K562 (cell line): ENCODE measurements around the gene NOSTRIN. TPM values are rescaled to one million over a fixed set of nuclear protein-coding genes. Genes with fewer than 3 reads are reported as not detected.

ENCODE experiments used
- ARNT ChIP-seq, 2 experiments: fragments of 450-650 bp; IDR thresholded peaks; 2 replicates each; pipeline ENCODE4 v1.6.1; 2016; ENCODE audit warnings: mild to moderate bottlenecking in 1 of 2
- BACH1 ChIP-seq: fragments of 200-800 bp; sonication (Bioruptor generic); IDR thresholded peaks from 2 replicates; pipeline ENCODE4 v1.6.1; 2016; ENCODE audit warnings: missing genetic modification characterization, missing compliant biosample characterization
- CEBPB ChIP-seq: fragments of 450-650 bp; IDR thresholded peaks from 2 replicates; pipeline ENCODE4 v1.6.1; 2016; ENCODE audit warnings: missing genetic modification characterization, missing compliant biosample characterization
- GATA2 ChIP-seq: sonication (generic); formaldehyde crosslinking; IDR thresholded peaks from 2 replicates; pipeline ENCODE4 v1.4.0; 2020; ENCODE audit warnings: mild to moderate bottlenecking, missing genetic modification reagents
- HNRNPUL1 ChIP-seq: fragments of 200-400 bp; formaldehyde crosslinking; IDR thresholded peaks from 2 replicates; pipeline ENCODE4 v1.6.1; 2017; ENCODE audit warnings: low read length
- JUND ChIP-seq, 2 experiments: IDR thresholded peaks; 2 replicates in 1 of 2; 3 replicates in 1 of 2; pipeline ENCODE4 v1.6.1; 2011; ENCODE audit warnings: borderline replicate concordance in 2 of 2, low read depth in 2 of 2, low read length in 2 of 2, improper control_type of control experiment in 1 of 2, missing biosample characterization in 1 of 2, missing genetic modification characterization in 1 of 2, missing genetic modification reagents in 1 of 2
- LARP7 ChIP-seq: fragments of 450-650 bp; IDR thresholded peaks from 2 replicates; pipeline ENCODE4 v1.6.1; 2016
- MED1 ChIP-seq: sonication (generic); formaldehyde crosslinking; IDR thresholded peaks from 2 replicates; pipeline ENCODE4 v1.8.1; 2023; ENCODE audit warnings: missing genetic modification reagents, borderline replicate concordance
- NFATC3 ChIP-seq: fragments of 450-650 bp; IDR thresholded peaks from 2 replicates; pipeline ENCODE4 v1.6.1; 2017; ENCODE audit warnings: mild to moderate bottlenecking
- RBM25 ChIP-seq: fragments of 200-400 bp; formaldehyde crosslinking; IDR thresholded peaks from 2 replicates; pipeline ENCODE4 v1.6.1; 2018; ENCODE audit warnings: low read length, low read depth, moderate library complexity; ENCODE audit not compliant: severe bottlenecking
- SMAD3 ChIP-seq: fragments of 450-650 bp; formaldehyde crosslinking; conservative IDR thresholded peaks from 2 replicates; pipeline ENCODE4 v1.4.0; 2020; ENCODE audit warnings: mild to moderate bottlenecking
- SMARCE1 ChIP-seq: fragments of 450-650 bp; IDR thresholded peaks from 2 replicates; pipeline ENCODE4 v1.7.1; 2016; ENCODE audit warnings: mild to moderate bottlenecking
- ZBTB17 ChIP-seq: fragments of 450-650 bp; formaldehyde crosslinking; IDR thresholded peaks from 2 replicates; pipeline ENCODE4 v1.4.0; 2020; ENCODE audit warnings: mild to moderate bottlenecking
- ZC3H11A ChIP-seq: IDR thresholded peaks from 2 replicates; pipeline ENCODE4 v1.6.1; 2012; ENCODE audit warnings: low read depth, low read length, improper control_type of control experiment
- ZKSCAN1 ChIP-seq: fragments of 150-350 bp; IDR thresholded peaks from 2 replicates; pipeline ENCODE4 v1.6.1; 2016; ENCODE audit warnings: low read depth, low read length
- ZNF197 ChIP-seq: fragments of 200-800 bp; sonication (Bioruptor generic); IDR thresholded peaks from 2 replicates; pipeline ENCODE4 v1.6.1; 2016; ENCODE audit warnings: low read depth, missing genetic modification characterization, missing compliant biosample characterization
- ZNF239 ChIP-seq: fragments of 250-450 bp; sonication (Bioruptor Pico); IDR thresholded peaks from 2 replicates; pipeline ENCODE4 v1.4.0; 2020; ENCODE audit warnings: mild to moderate bottlenecking
- polyA plus RNA-seq, 8 experiments: library from polyadenylated mRNA; depleted of rRNA in 4 of 8; stranded (reverse) in 5 of 8; unstranded in 3 of 8; fragments of >200 nt; fragmentation: Nextera tagmentation in 2 of 8; fragmentation: Illumina TruSeq in 1 of 8; extraction: Ambion mirVana in 2 of 8; extraction: Trizol in 1 of 8; gene quantifications; 2 replicates each; pipeline versions ENCODE4 v1.2.1 to v1.2.3, GENCODE V29; 2011 to 2014; ENCODE audit warnings: inconsistent platforms in 1 of 8, missing spikeins in 1 of 8
- total RNA-seq, 7 experiments: library from RNA; depleted of rRNA in 6 of 7; stranded (reverse); fragments of >200 nt in 6 of 7; fragmentation: Illumina TruSeq in 2 of 7; extraction: Trizol in 2 of 7; gene quantifications; 2 replicates each; pipeline versions ENCODE4 v1.2.1 to v1.2.3, GENCODE V29; 2011 to 2021; ENCODE audit warnings: low replicate concordance in 1 of 7
- TF ChIP-seq, protein P1 (sequence below): fragments of 200-400 bp; formaldehyde crosslinking; IDR thresholded peaks from 2 replicates; pipeline ENCODE4 v1.6.1; 2017; ENCODE audit warnings: mild to moderate bottlenecking, low read depth, low read length, moderate library complexity
- TF ChIP-seq, protein P2 (sequence below), 2 experiments: fragments of 450-650 bp in 1 of 2; sonication (generic) in 1 of 2; formaldehyde crosslinking in 1 of 2; IDR thresholded peaks in 1 of 2; conservative IDR thresholded peaks in 1 of 2; 2 replicates each; pipeline versions ENCODE4 v1.6.1 to v1.8.1; 2016 to 2023; ENCODE audit warnings: mild to moderate bottlenecking in 2 of 2, moderate library complexity in 2 of 2, inconsistent platforms in 1 of 2, missing genetic modification reagents in 1 of 2
- TF ChIP-seq, protein P3 (sequence below): fragments of 450-650 bp; formaldehyde crosslinking; IDR thresholded peaks from 2 replicates; pipeline ENCODE4 v1.4.0; 2020; ENCODE audit warnings: mild to moderate bottlenecking
- TF ChIP-seq, protein P4 (sequence below): fragments of 450-650 bp; IDR thresholded peaks from 2 replicates; pipeline ENCODE4 v1.7.1; 2018; ENCODE audit warnings: mild to moderate bottlenecking, low read depth; ENCODE audit not compliant: partially characterized antibody

Gene NOSTRIN
- total and polyA plus RNA-seq, 9 of the 15 experiments (the other 6 are each of a cell fraction or from before 2014, with no cell fraction given), result 26.7 to 82.9 (median 56.3) TPM

DNA sequence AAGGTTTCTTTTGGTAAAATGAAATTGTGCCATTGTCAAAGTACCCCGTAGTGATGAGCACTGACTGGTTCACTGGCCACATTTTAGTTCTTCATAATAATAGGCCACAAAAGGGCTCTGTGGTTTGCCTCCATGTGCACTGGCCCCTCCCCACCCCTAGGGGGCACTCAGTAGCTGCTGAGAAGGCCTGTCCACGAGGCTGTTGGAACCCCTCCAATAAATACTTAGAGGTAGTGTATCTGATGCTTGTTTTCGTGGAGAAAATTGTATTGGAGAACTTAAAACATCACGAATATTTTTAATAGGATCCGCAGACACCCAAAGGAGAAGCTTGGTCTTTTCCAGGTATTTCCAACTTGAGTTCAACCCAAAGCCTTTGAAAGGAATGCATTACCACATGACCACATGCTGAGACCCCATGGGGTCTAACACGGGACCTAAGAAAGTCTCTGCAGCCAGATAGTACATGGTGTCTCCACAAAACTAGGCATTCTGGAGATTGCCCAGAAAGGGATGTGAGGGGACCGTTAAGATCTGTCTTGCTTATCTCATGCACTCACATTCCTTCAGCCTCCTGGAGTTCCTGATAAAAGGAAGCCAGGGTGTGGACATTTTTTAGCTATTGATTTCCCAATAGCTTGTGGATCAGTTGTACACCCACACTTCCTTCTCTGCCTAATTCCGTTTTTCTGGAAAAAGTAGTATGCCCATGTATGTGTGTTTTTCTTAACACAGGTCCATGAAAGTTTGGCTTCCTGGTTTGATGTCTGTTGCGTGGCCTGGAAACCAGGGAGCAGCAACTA lies 28.5 kb upstream of the NOSTRIN start (continued):
- TF ChIP-seq, protein P1, sequence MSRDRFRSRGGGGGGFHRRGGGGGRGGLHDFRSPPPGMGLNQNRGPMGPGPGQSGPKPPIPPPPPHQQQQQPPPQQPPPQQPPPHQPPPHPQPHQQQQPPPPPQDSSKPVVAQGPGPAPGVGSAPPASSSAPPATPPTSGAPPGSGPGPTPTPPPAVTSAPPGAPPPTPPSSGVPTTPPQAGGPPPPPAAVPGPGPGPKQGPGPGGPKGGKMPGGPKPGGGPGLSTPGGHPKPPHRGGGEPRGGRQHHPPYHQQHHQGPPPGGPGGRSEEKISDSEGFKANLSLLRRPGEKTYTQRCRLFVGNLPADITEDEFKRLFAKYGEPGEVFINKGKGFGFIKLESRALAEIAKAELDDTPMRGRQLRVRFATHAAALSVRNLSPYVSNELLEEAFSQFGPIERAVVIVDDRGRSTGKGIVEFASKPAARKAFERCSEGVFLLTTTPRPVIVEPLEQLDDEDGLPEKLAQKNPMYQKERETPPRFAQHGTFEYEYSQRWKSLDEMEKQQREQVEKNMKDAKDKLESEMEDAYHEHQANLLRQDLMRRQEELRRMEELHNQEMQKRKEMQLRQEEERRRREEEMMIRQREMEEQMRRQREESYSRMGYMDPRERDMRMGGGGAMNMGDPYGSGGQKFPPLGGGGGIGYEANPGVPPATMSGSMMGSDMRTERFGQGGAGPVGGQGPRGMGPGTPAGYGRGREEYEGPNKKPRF, result no peak
- TF ChIP-seq, protein P2, sequence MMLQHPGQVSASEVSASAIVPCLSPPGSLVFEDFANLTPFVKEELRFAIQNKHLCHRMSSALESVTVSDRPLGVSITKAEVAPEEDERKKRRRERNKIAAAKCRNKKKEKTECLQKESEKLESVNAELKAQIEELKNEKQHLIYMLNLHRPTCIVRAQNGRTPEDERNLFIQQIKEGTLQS (IDR thresholded peaks at IDR 0.05), result peak; percentile 70
- TF ChIP-seq, protein P2 (CRISPR knock-in tag; conservative IDR thresholded peaks at IDR 0.05), result no peak; the same call in 1 of the 2 replicates
- TF ChIP-seq ARNT (IDR thresholded peaks at IDR 0.05) (peak; percentile 96 to 98), ZBTB17 (CRISPR knock-in tag) (peak; percentile 97), NFATC3 (peak; percentile 74; the same call in 1 of the 2 replicates), BACH1 (tag) (peak; percentile 45; the same call in 1 of the 2 replicates), SMAD3 (CRISPR knock-in tag) (peak; percentile 83; the same call in 1 of the 2 replicates), SMARCE1 (peak; percentile 99), ZC3H11A (no peak), HNRNPUL1 (peak; percentile 63), GATA2 (CRISPR knock-in tag) (peak; percentile 96), JUND (IDR thresholded peaks at IDR 0.05; ENCODE audit: borderline replicate concordance, low read depth, low read length) (peak; percentile 86), JUND (tag; IDR thresholded peaks at IDR 0.05; ENCODE audit: borderline replicate concordance, low read depth, low read length) (peak; percentile 81; the same call in 2 of the 3 replicates), CEBPB (tag) (peak; percentile 99), LARP7 (no peak), RBM25 (no peak), ZNF239 (CRISPR knock-in tag) (peak; percentile 64), MED1 (no peak), ZKSCAN1 (0 out of 2 replicates have a peak, but pooled peaks have one; percentile 8), ZNF197 (CRISPR knock-in tag) (peak; percentile 93)
- TF ChIP-seq, protein P3, sequence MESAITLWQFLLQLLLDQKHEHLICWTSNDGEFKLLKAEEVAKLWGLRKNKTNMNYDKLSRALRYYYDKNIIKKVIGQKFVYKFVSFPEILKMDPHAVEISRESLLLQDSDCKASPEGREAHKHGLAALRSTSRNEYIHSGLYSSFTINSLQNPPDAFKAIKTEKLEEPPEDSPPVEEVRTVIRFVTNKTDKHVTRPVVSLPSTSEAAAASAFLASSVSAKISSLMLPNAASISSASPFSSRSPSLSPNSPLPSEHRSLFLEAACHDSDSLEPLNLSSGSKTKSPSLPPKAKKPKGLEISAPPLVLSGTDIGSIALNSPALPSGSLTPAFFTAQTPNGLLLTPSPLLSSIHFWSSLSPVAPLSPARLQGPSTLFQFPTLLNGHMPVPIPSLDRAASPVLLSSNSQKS (CRISPR knock-in tag), result no peak
- TF ChIP-seq, protein P4, sequence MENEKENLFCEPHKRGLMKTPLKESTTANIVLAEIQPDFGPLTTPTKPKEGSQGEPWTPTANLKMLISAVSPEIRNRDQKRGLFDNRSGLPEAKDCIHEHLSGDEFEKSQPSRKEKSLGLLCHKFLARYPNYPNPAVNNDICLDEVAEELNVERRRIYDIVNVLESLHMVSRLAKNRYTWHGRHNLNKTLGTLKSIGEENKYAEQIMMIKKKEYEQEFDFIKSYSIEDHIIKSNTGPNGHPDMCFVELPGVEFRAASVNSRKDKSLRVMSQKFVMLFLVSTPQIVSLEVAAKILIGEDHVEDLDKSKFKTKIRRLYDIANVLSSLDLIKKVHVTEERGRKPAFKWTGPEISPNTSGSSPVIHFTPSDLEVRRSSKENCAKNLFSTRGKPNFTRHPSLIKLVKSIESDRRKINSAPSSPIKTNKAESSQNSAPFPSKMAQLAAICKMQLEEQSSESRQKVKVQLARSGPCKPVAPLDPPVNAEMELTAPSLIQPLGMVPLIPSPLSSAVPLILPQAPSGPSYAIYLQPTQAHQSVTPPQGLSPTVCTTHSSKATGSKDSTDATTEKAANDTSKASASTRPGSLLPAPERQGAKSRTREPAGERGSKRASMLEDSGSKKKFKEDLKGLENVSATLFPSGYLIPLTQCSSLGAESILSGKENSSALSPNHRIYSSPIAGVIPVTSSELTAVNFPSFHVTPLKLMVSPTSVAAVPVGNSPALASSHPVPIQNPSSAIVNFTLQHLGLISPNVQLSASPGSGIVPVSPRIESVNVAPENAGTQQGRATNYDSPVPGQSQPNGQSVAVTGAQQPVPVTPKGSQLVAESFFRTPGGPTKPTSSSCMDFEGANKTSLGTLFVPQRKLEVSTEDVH, result peak; percentile 69
